Loucy (cell line): ENCODE results near the gene ANAPC2.

ENCODE experiments used
- H2AFZ ChIP-seq: fragments of 200-600 bp; sonication (generic); 2 replicates; pipeline ENCODE4 v1.6.0; 2016; ENCODE audit warnings: antibody characterized with exemption, mild to moderate bottlenecking, low read length, moderate library complexity
- H3F3A ChIP-seq: fragments of 200-600 bp; 2 replicates; pipeline ENCODE4 v1.6.0; 2016; ENCODE audit warnings: antibody characterized with exemption, low read depth, mild to moderate bottlenecking
- H3K27me3 ChIP-seq: fragments of 200-600 bp; sonication (generic); 2 replicates; pipeline ENCODE4 v1.6.1; 2014; ENCODE audit warnings: low read length, mild to moderate bottlenecking; ENCODE audit not compliant: insufficient read depth, poor library complexity, severe bottlenecking
- H3K36me3 ChIP-seq: fragments of 200-600 bp; sonication (generic); 2 replicates; pipeline ENCODE4 v1.6.1; 2016; ENCODE audit warnings: low read length; ENCODE audit not compliant: insufficient read depth
- H3K4me1 ChIP-seq: fragments of 200-600 bp; sonication (generic); 2 replicates; pipeline ENCODE4 v1.5.1; 2014; ENCODE audit warnings: low read length, mild to moderate bottlenecking; ENCODE audit not compliant: insufficient read depth, poor library complexity, severe bottlenecking
- H3K4me2 ChIP-seq: fragments of 200-600 bp; sonication (generic); 2 replicates; pipeline ENCODE4 v1.6.0; 2014; ENCODE audit warnings: antibody characterized with exemption, low read length, low read depth, mild to moderate bottlenecking; ENCODE audit not compliant: poor library complexity, severe bottlenecking
- H3K4me3 ChIP-seq: fragments of 200-600 bp; sonication (generic); 2 replicates; pipeline ENCODE4 v1.5.1; 2014; ENCODE audit warnings: low read length, mild to moderate bottlenecking, mixed read lengths; ENCODE audit not compliant: poor library complexity, severe bottlenecking
- H3K79me2 ChIP-seq: fragments of 200-600 bp; sonication (generic); 2 replicates; pipeline ENCODE4 v1.6.1; 2014; ENCODE audit warnings: low read length; ENCODE audit not compliant: insufficient read depth
- H3K9ac ChIP-seq: fragments of 200-600 bp; sonication (generic); 2 replicates; pipeline ENCODE4 v1.6.0; 2014; ENCODE audit warnings: mild to moderate bottlenecking, low read depth, low read length, moderate library complexity; ENCODE audit not compliant: poor library complexity, severe bottlenecking
- H3K9me2 ChIP-seq: fragments of 200-600 bp; sonication (generic); replicated peaks from 2 replicates; pipeline ENCODE4 v1.6.1; 2016; ENCODE audit warnings: low read depth, low read length, mixed read lengths
- H3K9me3 ChIP-seq: fragments of 200-600 bp; sonication (generic); 2 replicates; pipeline ENCODE4 v1.6.1; 2014; ENCODE audit warnings: mild to moderate bottlenecking, antibody characterized with exemption, low read length, low read depth; ENCODE audit not compliant: insufficient read depth
- H4K20me1 ChIP-seq: fragments of 200-600 bp; sonication (generic); 2 replicates; pipeline ENCODE4 v1.6.0; 2014; ENCODE audit warnings: antibody characterized with exemption, low read length, mild to moderate bottlenecking; ENCODE audit not compliant: insufficient read depth, poor library complexity, severe bottlenecking
- EZH2phosphoT487 ChIP-seq: fragments of 200-600 bp; IDR thresholded peaks from 2 replicates; pipeline ENCODE4 v1.6.1; 2018; ENCODE audit warnings: antibody characterized with exemption, mild to moderate bottlenecking, moderate library complexity, borderline replicate concordance
- TF ChIP-seq, protein P1 (sequence below): fragments of 200-600 bp; sonication (generic); conservative IDR thresholded peaks from 2 replicates; pipeline ENCODE4 v1.5.1; 2014; ENCODE audit warnings: mild to moderate bottlenecking, antibody characterized with exemption, low read length

Gene ANAPC2

DNA sequence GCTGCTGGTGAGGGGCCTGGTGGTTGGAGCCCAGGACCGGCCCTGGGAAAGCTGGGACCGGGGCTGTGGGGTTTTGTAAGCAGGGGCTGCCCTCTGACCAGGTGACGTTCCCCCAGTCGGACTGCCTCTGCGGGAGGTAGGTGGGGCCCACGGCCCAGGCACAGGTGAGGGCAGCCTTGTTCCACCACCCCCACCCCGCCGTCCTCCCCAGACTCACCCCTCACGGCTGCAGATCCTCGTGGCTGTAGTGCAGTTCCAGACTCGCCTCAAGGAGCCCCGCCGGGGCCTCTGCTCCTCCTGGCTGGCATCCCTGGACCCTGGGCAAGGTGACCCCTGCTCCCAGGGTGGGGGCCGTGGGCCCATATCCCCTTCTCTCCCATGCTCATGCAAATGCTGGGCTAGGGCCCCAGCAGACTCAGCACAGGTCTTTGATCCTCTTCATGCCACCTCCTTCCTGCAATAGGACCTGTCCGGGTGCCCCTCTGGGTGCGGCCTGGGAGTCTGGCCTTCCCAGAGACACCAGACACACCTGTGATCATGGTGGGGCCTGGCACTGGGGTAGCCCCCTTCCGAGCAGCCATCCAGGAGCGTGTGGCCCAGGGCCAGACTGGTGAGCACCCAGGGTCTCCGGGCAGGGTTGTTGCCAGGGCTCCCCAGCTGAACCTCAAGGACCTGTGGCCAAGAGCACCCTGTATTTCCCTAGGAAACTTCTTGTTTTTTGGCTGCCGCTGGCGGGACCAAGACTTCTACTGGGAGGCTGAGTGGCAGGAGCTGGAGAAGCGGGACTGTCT is 27.0 kb upstream of the ANAPC2 start:
- no peaks in the 10 kb centered on the region for H3K9me3 ChIP-seq
- H3F3A ChIP-seq, result no peaks in the 10 kb centered on the region
- no peaks in the 10 kb centered on the region for H3K9me2 ChIP-seq
- no peak overlapping the region for H3K4me3 ChIP-seq
- H4K20me1 ChIP-seq, result no peaks in the 10 kb centered on the region
- TF ChIP-seq, protein P1, sequence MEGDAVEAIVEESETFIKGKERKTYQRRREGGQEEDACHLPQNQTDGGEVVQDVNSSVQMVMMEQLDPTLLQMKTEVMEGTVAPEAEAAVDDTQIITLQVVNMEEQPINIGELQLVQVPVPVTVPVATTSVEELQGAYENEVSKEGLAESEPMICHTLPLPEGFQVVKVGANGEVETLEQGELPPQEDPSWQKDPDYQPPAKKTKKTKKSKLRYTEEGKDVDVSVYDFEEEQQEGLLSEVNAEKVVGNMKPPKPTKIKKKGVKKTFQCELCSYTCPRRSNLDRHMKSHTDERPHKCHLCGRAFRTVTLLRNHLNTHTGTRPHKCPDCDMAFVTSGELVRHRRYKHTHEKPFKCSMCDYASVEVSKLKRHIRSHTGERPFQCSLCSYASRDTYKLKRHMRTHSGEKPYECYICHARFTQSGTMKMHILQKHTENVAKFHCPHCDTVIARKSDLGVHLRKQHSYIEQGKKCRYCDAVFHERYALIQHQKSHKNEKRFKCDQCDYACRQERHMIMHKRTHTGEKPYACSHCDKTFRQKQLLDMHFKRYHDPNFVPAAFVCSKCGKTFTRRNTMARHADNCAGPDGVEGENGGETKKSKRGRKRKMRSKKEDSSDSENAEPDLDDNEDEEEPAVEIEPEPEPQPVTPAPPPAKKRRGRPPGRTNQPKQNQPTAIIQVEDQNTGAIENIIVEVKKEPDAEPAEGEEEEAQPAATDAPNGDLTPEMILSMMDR, result no peak
- TF ChIP-seq EZH2phosphoT487, result no peak
- no peaks in the 10 kb centered on the region for H3K4me1 ChIP-seq
- no peaks in the 10 kb centered on the region for H3K36me3 ChIP-seq
- H3K27me3 ChIP-seq, result no peaks in the 10 kb centered on the region
- no peak overlapping the region for H3K4me2 ChIP-seq
- H2AFZ ChIP-seq, result no peak overlapping the region
- H3K9ac ChIP-seq, result no peak overlapping the region
- no peaks in the 10 kb centered on the region for H3K79me2 ChIP-seq

DNA sequence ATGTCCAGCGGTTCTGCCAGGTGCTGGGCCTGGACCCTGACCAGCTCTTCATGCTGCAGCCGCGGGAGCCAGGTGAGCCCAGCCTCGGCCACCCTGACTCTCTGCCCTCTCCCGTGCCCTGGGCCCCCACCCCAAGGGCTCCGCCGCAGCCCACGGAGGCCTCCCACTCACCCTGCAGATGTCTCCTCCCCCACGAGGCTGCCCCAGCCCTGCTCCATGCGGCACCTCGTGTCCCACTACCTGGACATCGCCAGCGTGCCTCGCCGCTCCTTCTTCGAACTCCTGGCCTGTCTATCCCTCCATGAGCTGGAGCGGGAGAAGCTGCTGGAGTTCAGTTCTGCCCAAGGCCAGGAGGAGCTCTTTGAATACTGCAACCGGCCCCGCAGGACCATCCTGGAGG is 26.3 kb upstream of the ANAPC2 start:
- no peak overlapping the region for H2AFZ ChIP-seq
- TF ChIP-seq, protein P1, result no peak
- TF ChIP-seq EZH2phosphoT487, result no peak
- no peak overlapping the region for H3K4me3 ChIP-seq
- H3K4me1 ChIP-seq, result no peaks in the 10 kb centered on the region
- H3K79me2 ChIP-seq, result no peaks in the 10 kb centered on the region
- H3K4me2 ChIP-seq, result no peak overlapping the region
- no peaks in the 10 kb centered on the region for H3K27me3 ChIP-seq
- H3K9me3 ChIP-seq, result no peaks in the 10 kb centered on the region
- H3K9me2 ChIP-seq, result no peaks in the 10 kb centered on the region
- H3F3A ChIP-seq, result no peaks in the 10 kb centered on the region
- no peaks in the 10 kb centered on the region for H4K20me1 ChIP-seq
- H3K9ac ChIP-seq, result no peak overlapping the region
- no peaks in the 10 kb centered on the region for H3K36me3 ChIP-seq

DNA sequence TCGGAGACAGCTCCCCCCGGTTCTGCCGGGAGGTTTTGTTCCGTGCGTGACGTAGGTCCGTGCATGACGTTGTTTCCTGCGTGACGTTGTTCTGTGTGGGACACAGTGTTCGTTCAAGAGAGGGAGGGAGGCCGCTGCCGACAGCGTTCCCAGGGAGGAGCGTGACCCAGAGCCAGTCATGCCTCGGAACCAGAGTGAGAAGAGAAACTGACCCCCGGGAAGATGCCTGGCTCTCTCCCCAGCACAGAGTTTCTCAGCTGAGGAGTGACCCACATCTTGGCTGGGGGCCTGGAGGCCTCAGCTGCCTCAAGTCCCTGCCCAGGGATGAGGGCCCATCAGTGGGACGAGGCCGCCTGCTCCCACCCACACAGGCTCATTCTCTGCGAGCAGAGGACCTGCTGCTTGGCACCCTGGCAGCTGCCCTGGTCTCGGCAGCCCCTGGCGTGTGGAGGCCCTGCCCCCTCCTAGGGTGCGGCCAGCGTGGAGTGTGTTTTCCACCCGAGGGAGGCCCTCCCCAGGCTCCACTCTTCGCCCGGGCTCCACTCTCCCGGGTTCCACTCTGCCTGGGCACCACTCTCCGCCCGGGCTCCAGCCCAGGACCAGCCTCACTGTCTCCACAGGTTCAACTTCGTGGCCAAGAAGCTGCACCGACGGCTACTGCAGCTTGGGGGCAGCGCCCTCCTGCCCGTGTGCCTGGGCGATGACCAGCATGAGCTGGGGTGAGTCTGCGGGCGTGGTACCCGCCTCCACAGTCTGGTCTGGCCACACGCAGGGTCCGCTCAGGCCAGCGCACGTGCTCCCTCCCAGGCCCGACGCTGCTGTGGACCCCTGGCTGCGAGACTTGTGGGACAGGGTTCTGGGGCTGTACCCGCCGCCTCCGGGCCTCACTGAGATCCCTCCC is 25.1 kb upstream of the ANAPC2 start:
- no peak overlapping the region for H3K4me3 ChIP-seq
- no peak overlapping the region for H2AFZ ChIP-seq
- TF ChIP-seq, protein P1, result peak; percentile 25; the same call in 1 of the 2 replicates
- TF ChIP-seq EZH2phosphoT487, result no peak
- H3K9me2 ChIP-seq, result no peaks in the 10 kb centered on the region
- no peaks in the 10 kb centered on the region for H4K20me1 ChIP-seq
- no peaks in the 10 kb centered on the region for H3K79me2 ChIP-seq
- no peak overlapping the region for H3K4me2 ChIP-seq
- no peaks in the 10 kb centered on the region for H3K9me3 ChIP-seq
- no peaks in the 10 kb centered on the region for H3K27me3 ChIP-seq
- H3K9ac ChIP-seq, result no peak overlapping the region
- H3F3A ChIP-seq, result no peaks in the 10 kb centered on the region
- no peaks in the 10 kb centered on the region for H3K36me3 ChIP-seq
- no peaks in the 10 kb centered on the region for H3K4me1 ChIP-seq
